ENCODE data around the gene JAKMIP3.

DNA sequence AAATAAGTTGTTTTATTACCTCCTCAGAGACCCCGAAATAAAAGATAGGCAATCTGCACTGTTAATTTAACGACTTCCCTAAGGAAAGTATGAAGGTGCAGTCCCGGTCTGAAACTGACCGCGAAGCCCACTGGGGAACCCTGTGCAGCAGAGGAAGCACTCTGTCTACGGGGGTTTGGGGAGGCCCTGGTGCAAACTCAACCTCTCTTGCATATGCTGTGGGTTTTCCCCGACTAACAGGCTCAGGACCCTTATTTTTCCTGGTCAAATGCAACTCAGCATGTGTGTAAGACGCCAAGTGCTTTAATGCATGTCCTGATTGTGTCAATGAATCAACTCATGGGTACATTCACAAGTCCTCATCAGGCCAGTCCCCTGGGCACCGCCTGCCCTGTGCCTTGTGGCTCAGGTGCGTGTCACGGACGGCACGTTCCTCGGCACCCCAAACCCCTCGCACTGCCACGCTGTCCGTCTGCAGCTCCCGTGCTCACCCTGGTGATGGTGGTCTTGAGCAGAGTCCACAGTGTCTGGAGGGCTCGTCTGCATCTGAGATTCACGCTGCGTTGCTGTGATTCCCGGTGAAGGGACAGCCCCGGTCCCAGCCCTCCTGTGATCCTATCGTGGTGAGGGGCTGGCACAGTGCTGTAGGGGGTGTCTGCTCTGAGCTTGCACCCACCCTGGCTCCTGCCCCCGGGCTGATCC lies 33.8 kb downstream of the JAKMIP3 start:
- TF ChIP-seq, protein P1, sequence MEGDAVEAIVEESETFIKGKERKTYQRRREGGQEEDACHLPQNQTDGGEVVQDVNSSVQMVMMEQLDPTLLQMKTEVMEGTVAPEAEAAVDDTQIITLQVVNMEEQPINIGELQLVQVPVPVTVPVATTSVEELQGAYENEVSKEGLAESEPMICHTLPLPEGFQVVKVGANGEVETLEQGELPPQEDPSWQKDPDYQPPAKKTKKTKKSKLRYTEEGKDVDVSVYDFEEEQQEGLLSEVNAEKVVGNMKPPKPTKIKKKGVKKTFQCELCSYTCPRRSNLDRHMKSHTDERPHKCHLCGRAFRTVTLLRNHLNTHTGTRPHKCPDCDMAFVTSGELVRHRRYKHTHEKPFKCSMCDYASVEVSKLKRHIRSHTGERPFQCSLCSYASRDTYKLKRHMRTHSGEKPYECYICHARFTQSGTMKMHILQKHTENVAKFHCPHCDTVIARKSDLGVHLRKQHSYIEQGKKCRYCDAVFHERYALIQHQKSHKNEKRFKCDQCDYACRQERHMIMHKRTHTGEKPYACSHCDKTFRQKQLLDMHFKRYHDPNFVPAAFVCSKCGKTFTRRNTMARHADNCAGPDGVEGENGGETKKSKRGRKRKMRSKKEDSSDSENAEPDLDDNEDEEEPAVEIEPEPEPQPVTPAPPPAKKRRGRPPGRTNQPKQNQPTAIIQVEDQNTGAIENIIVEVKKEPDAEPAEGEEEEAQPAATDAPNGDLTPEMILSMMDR (IDR thresholded peaks at IDR 0.05 in 4 of 5, conservative IDR thresholded peaks at IDR 0.05 in 1 of 5) = no peak
- no peak for TF ChIP-seq POLR2A (IDR thresholded peaks at IDR 0.05)
